ENCODE data around the gene GRK5.

Gene GRK5

DNA sequence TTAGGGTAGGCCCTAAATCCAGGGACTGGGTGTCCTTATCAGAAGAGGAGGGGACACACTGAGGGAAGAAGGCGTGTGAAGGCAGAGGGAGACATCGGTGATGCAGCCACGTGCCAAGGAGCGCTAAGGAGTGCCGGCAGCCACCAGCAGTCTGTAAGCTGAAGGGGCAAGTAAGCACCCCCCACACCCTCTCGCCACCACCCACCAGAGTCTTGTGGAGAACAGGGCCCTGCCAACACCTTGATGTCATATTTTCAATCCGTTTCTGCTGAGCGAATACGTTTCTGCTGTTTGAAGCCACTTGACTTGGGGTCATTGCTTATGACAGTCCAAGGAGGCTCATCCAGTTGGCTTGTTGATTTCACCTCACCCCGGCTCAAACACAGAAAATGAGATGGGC, 297.3 kb downstream of the GRK5 start:
- no peak for DNase-seq (ENCODE audit: insufficient read length, low spot score)
- no peak for FAIRE-seq
- TF ChIP-seq TAF1 (IDR thresholded peaks at IDR 0.05; ENCODE audit: low read depth, low read length) (no peak), SPI1 (IDR thresholded peaks at IDR 0.05; ENCODE audit: low read depth, low read length) (no peak), PAX5 (IDR thresholded peaks at IDR 0.05; ENCODE audit: insufficient read depth, low read length, severe bottlenecking) (no peak), POU2F2 (IDR thresholded peaks at IDR 0.05; ENCODE audit: low read depth, low read length) (no peak), POLR2A (IDR thresholded peaks at IDR 0.05; ENCODE audit: low read depth, low read length) (no peak), POLR2AphosphoS5 (IDR thresholded peaks at IDR 0.05; ENCODE audit: low read depth, low read length) (no peak)

DNA sequence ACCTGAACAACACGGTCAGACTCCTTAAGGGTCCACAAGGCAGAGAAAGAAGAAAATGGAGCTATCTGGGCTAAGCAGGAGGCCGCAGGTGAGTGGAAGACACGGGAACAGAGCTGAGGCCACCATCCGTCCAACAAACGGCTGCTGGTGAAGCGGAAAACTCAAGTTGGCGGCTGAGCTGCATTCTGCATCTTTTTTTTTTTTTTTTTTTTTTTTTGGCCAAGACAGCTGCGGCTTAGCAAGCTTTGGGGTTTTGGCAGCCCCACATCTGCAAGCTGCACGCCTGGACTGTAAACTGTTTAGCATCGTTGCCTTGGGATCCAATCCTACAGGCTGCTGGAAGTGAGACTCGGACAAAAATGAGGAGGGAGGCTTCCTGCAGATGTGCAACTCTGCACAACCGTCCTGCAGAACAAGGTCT, 297.8 kb downstream of the GRK5 start:
- no peak for DNase-seq (ENCODE audit: insufficient read length, low spot score)
- no peak for TF ChIP-seq PAX5 (IDR thresholded peaks at IDR 0.05; ENCODE audit: insufficient read depth, low read length, severe bottlenecking)
- TF ChIP-seq TAF1 (IDR thresholded peaks at IDR 0.05; ENCODE audit: low read depth, low read length), result no peak
- TF ChIP-seq POLR2A (IDR thresholded peaks at IDR 0.05; ENCODE audit: low read depth, low read length), result no peak
- TF ChIP-seq POU2F2 (IDR thresholded peaks at IDR 0.05; ENCODE audit: low read depth, low read length), result no peak
- TF ChIP-seq SPI1 (IDR thresholded peaks at IDR 0.05; ENCODE audit: low read depth, low read length), result no peak
- TF ChIP-seq POLR2AphosphoS5 (IDR thresholded peaks at IDR 0.05; ENCODE audit: low read depth, low read length), result no peak
- no peak for FAIRE-seq
